Activated CD4-positive, alpha-beta memory T cell treated with anti-CD3 and anti-CD28 coated beads for 36 hours (primary cell): ENCODE data around the gene IFRD2. TPM values are rescaled to one million over a fixed set of nuclear protein-coding genes. Genes with fewer than 3 reads are reported as not detected.
A peak's percentile ranks its signal among the peaks of the same experiment; 100 is the strongest.
"Not testable (repeated sequence)": the region's sequence is repeated elsewhere in the genome, so short reads cannot be mapped to it uniquely, and the experiment has no call there.

Source experiments
- CTCF ChIA-PET: fragments of 350-600 bp; sonication (Branson Sonifier 250); formaldehyde crosslinking; loops from one replicate; lab custom pipeline; 2021; ENCODE audit warnings: antibody characterized with exemption, inconsistent platforms; lab: Charles Lee
- POLR2A ChIA-PET: fragments of 350-600 bp; sonication (Branson Sonifier 250); formaldehyde crosslinking; loops from one replicate; lab custom pipeline; 2021; ENCODE audit warnings: antibody characterized with exemption; lab: Charles Lee
- DNase-seq: peaks from one replicate; pipeline ENCODE4 v3.0.0-alpha.2; 2020
- H3K27ac Mint-ChIP-seq: one replicate; pipeline ENCODE4 v1.8.0; 2021; ENCODE audit warnings: mixed read lengths
- H3K27me3 Mint-ChIP-seq: one replicate; pipeline ENCODE4 v1.8.0; 2021; ENCODE audit warnings: mixed read lengths
- H3K36me3 Mint-ChIP-seq: one replicate; pipeline ENCODE4 v1.8.0; 2021; ENCODE audit warnings: mixed read lengths
- H3K4me1 Mint-ChIP-seq: one replicate; pipeline ENCODE4 v1.8.0; 2021; ENCODE audit warnings: low read depth, mixed read lengths
- H3K4me3 Mint-ChIP-seq: one replicate; pipeline ENCODE4 v1.8.0; 2021; ENCODE audit warnings: mild to moderate bottlenecking, mixed read lengths
- H3K9me3 Mint-ChIP-seq: one replicate; pipeline ENCODE4 v1.8.0; 2021; ENCODE audit warnings: mixed read lengths
- intact Hi-C: fragments of 100-400 bp; cut with micrococcal nuclease; formaldehyde crosslinking; loops from one replicate; pipeline ENCODE4 v1.15.1; 2023
- total RNA-seq, 2 experiments: library from RNA; stranded (reverse); gene quantifications; one replicate each; pipeline ENCODE4 v1.2.3, GENCODE V29; 2021

IFRD2 gene
- total RNA-seq, 2 experiments from 2014 or later = 111 to 112 TPM

GRCh38 chr3:50293079-50293801 lies 1.0 kb upstream of the IFRD2 start:
- ChIA-PET POLR2A (interaction anchor here (0.8 to 2.7 kb wide), 5 partner anchors 9 to 61 kb away, joined by 3 to 15 read pairs (median 4); partner anchors contain the start of gene LSMEM2), CTCF (interaction anchor here (0.8 to 2.3 kb wide), 5 partner anchors 33 to 67 kb away, joined by 3 to 8 read pairs (median 4); partner anchors contain the start of gene RASSF1)
- H3K9me3 Mint-ChIP-seq = no peaks in the 10 kb centered on the region
- no peak for DNase-seq
- H3K27me3 Mint-ChIP-seq = no peaks in the 10 kb centered on the region
- H3K27ac Mint-ChIP-seq = peak overlapping the region; percentile 90
- H3K36me3 Mint-ChIP-seq = peaks cover 16% of the 10 kb centered on the region
- intact Hi-C loops = no loop called here
- peak overlapping the region; percentile 92 for H3K4me3 Mint-ChIP-seq
- H3K4me1 Mint-ChIP-seq = peaks cover 28% of the 10 kb centered on the region

GRCh38 chr3:50290161-50290641 lies 2.0 kb downstream of the IFRD2 start:
- Mint-ChIP-seq H3K4me1 (peaks cover 19% of the 10 kb centered on the region), H3K36me3 (peaks cover 28% of the 10 kb centered on the region), H3K9me3 (no peaks in the 10 kb centered on the region), H3K4me3 (peak overlapping the region; percentile 92), H3K27ac (no peak overlapping the region), H3K27me3 (no peaks in the 10 kb centered on the region)
- POLR2A ChIA-PET = interaction anchor here (2.1 kb wide), 1 partner anchor 12 kb away, joined by 16 read pairs; the partner anchor contains the start of gene LSMEM2
- no peak for DNase-seq
- CTCF ChIA-PET = interaction anchor here (1.1 to 1.7 kb wide), 2 partner anchors 15 to 18 kb away, joined by 3 to 5 read pairs; no protein-coding TSS in a partner anchor
- intact Hi-C loops = no loop called here

- Mint-ChIP-seq H3K27ac (no peak overlapping the region), H3K4me3 (no peak overlapping the region)
Measured at GRCh38 chr3:50289130-50289529, 3.1 kb downstream of the IFRD2 start.

GRCh38 chr3:50288387-50289007 lies 3.7 kb downstream of the IFRD2 start:
- Mint-ChIP-seq H3K4me3 (no peak overlapping the region), H3K36me3 (peaks cover 28% of the 10 kb centered on the region), H3K27me3 (no peaks in the 10 kb centered on the region), H3K9me3 (no peaks in the 10 kb centered on the region), H3K27ac (no peak overlapping the region), H3K4me1 (peaks cover 19% of the 10 kb centered on the region)
- no peak for DNase-seq
- intact Hi-C loops = no loop called here
- CTCF ChIA-PET = interaction anchor here (1.2 kb wide), 1 partner anchor 28 kb away, joined by 4 read pairs; no protein-coding TSS in a partner anchor
- POLR2A ChIA-PET = interaction anchor here (2.1 kb wide), 1 partner anchor 10 kb away, joined by 16 read pairs; the partner anchor contains the start of gene LSMEM2

More at GRCh38 chr3:50289130-50289529, 3.1 kb downstream of the IFRD2 start:
- Mint-ChIP-seq H3K9me3 (no peaks in the 10 kb centered on the region), H3K36me3 (peaks cover 28% of the 10 kb centered on the region), H3K27me3 (no peaks in the 10 kb centered on the region), H3K4me1 (peaks cover 19% of the 10 kb centered on the region)
- DNase-seq = no peak
- intact Hi-C loops = no loop called here
- ChIA-PET POLR2A (interaction anchor here (2.1 kb wide), 1 partner anchor 11 kb away, joined by 16 read pairs; the partner anchor contains the start of gene LSMEM2), CTCF (interaction anchor here (0.7 to 1.7 kb wide), 4 partner anchors 14 to 36 kb away, joined by 3 to 5 read pairs (median 4); no protein-coding TSS in a partner anchor)

GRCh38 chr3:50287262-50287661 lies 5.0 kb downstream of the IFRD2 start:
- Mint-ChIP-seq H3K4me3 (no peak overlapping the region), H3K27me3 (no peaks in the 10 kb centered on the region), H3K9me3 (no peaks in the 10 kb centered on the region), H3K27ac (no peak overlapping the region), H3K4me1 (peaks cover 10% of the 10 kb centered on the region), H3K36me3 (peaks cover 28% of the 10 kb centered on the region)
- CTCF ChIA-PET = no interaction called here
- POLR2A ChIA-PET = no interaction called here
- DNase-seq = no peak
- intact Hi-C loops = no loop called here

- H3K9me3 Mint-ChIP-seq = no peaks in the 10 kb centered on the region
- no peak overlapping the region for H3K4me3 Mint-ChIP-seq
- intact Hi-C loops = no loop called here
- POLR2A ChIA-PET = no interaction called here
- peaks cover 28% of the 10 kb centered on the region for H3K36me3 Mint-ChIP-seq
- DNase-seq = no peak
- H3K27me3 Mint-ChIP-seq = no peaks in the 10 kb centered on the region
- H3K27ac Mint-ChIP-seq = no peak overlapping the region
- H3K4me1 Mint-ChIP-seq = peaks cover 10% of the 10 kb centered on the region
- CTCF ChIA-PET = no interaction called here
Measured at GRCh38 chr3:50286322-50287227, 5.7 kb downstream of the IFRD2 start.

GRCh38 chr3:50284121-50284520 lies 8.1 kb downstream of the IFRD2 start:
- intact Hi-C loops, H3K27ac Mint-ChIP-seq, DNase-seq, H3K27me3 Mint-ChIP-seq, H3K4me1 Mint-ChIP-seq, H3K4me3 Mint-ChIP-seq, H3K9me3 Mint-ChIP-seq: not testable (repeated sequence)
- ChIA-PET CTCF (interaction anchor here (0.6 to 1.4 kb wide), 3 partner anchors 10 to 445 kb away, joined by 3 read pairs; no protein-coding TSS in a partner anchor), POLR2A (interaction anchor here (0.8 to 1.3 kb wide), 2 partner anchors 8 to 13 kb away, joined by 3 read pairs; partner anchors contain the start of gene IFRD2)
- peaks cover 14% of the 10 kb centered on the region for H3K36me3 Mint-ChIP-seq

GRCh38 chr3:50279255-50280016 lies 12.8 kb downstream of the IFRD2 start:
- Mint-ChIP-seq H3K4me3 (no peak overlapping the region), H3K4me1 (peaks cover 14% of the 10 kb centered on the region), H3K27me3 (peaks cover 16% of the 10 kb centered on the region), H3K9me3 (no peaks in the 10 kb centered on the region), H3K27ac (no peak overlapping the region), H3K36me3 (no peaks in the 10 kb centered on the region)
- CTCF ChIA-PET = interaction anchor here (0.8 to 2.1 kb wide), 6 partner anchors 13 to 85 kb away, joined by 3 to 7 read pairs (median 4); partner anchors contain the start of gene IFRD2
- no peak for DNase-seq
- POLR2A ChIA-PET = interaction anchor here (1.7 to 3.1 kb wide), 2 partner anchors 10 to 13 kb away, joined by 4 to 16 read pairs; partner anchors contain the start of gene IFRD2
- intact Hi-C loops = no loop called here

GRCh38 chr3:50278880-50279224 lies 13.4 kb downstream of the IFRD2 start, which contains the start of gene LSMEM2:
Gene LSMEM2 (plus strand): TSS chr3:50279087. CDS start chr3:50279114, 27 bp downstream.
- intact Hi-C loops = no loop called here
- no peaks in the 10 kb centered on the region for H3K9me3 Mint-ChIP-seq
- H3K27me3 Mint-ChIP-seq = peaks cover 21% of the 10 kb centered on the region
- H3K36me3 Mint-ChIP-seq = no peaks in the 10 kb centered on the region
- no peak within 1 kb of the TSS for H3K27ac Mint-ChIP-seq
- CTCF ChIA-PET = interaction anchor here (0.6 to 2.1 kb wide), 7 partner anchors 13 to 86 kb away, joined by 3 to 7 read pairs (median 3); partner anchors contain the start of gene IFRD2
- no peak for DNase-seq
- no peak within 1 kb of the TSS for H3K4me3 Mint-ChIP-seq
- H3K4me1 Mint-ChIP-seq = peaks cover 20% of the 10 kb centered on the region
- POLR2A ChIA-PET = interaction anchor here (0.6 to 3.1 kb wide), 3 partner anchors 10 to 50 kb away, joined by 3 to 16 read pairs (median 4); partner anchors contain the start of gene IFRD2

GRCh38 chr3:50278123-50278879 lies 13.9 kb downstream of the IFRD2 start:
- ChIA-PET POLR2A (interaction anchor here (0.6 to 3.1 kb wide), 3 partner anchors 11 to 49 kb away, joined by 3 to 16 read pairs (median 4); partner anchors contain the start of gene IFRD2), CTCF (interaction anchor here (0.6 to 1.6 kb wide), 6 partner anchors 14 to 86 kb away, joined by 3 to 6 read pairs (median 3); partner anchors contain the start of gene IFRD2)
- Mint-ChIP-seq H3K4me1 (peaks cover 22% of the 10 kb centered on the region), H3K9me3 (no peaks in the 10 kb centered on the region), H3K27me3 (peaks cover 22% of the 10 kb centered on the region), H3K36me3 (no peaks in the 10 kb centered on the region), H3K27ac (no peak overlapping the region), H3K4me3 (no peak overlapping the region)
- DNase-seq = no peak
- intact Hi-C loops = no loop called here
